ENCODE results near the gene TXLNG.

DNA sequence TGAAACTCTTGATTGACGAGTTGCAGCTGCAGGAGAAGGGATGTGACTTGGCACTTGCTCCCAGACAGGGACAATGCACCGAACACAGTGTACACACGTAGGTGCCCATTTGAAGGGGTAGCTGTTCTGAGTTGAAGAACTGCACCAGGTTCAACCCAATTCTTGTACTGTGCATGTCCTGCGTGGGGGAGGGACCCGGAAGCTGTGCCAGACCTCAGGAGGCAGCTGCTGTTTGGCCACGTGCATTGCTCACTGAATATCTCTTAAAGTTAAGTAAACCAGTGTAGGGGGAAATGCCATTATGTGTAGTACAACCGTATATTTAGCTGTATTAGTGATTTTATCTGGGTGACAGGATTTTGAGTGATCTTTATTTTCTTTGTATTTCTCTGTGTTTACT lies 95.9 kb downstream of the TXLNG start:
- TF ChIP-seq, protein P1, sequence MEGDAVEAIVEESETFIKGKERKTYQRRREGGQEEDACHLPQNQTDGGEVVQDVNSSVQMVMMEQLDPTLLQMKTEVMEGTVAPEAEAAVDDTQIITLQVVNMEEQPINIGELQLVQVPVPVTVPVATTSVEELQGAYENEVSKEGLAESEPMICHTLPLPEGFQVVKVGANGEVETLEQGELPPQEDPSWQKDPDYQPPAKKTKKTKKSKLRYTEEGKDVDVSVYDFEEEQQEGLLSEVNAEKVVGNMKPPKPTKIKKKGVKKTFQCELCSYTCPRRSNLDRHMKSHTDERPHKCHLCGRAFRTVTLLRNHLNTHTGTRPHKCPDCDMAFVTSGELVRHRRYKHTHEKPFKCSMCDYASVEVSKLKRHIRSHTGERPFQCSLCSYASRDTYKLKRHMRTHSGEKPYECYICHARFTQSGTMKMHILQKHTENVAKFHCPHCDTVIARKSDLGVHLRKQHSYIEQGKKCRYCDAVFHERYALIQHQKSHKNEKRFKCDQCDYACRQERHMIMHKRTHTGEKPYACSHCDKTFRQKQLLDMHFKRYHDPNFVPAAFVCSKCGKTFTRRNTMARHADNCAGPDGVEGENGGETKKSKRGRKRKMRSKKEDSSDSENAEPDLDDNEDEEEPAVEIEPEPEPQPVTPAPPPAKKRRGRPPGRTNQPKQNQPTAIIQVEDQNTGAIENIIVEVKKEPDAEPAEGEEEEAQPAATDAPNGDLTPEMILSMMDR (IDR thresholded peaks at IDR 0.05) = no peak
- no peak for TF ChIP-seq POLR2A (IDR thresholded peaks at IDR 0.05)

Data from testis (tissue), 2 donors.